ENCODE data around the gene SEZ6.

Gene SEZ6

GRCh38 chr17:29042679-29043538, 37.1 kb upstream of the SEZ6 start, which contains the start of gene PIPOX:
TSS of gene PIPOX (plus strand) at chr17:29043141. CDS start at chr17:29043226, 85 bp downstream.
- no peaks in the 10 kb centered on the region for H3K9me3 ChIP-seq (ENCODE audit: low read length)
- peaks cover 71% of the 10 kb centered on the region for H3K4me1 ChIP-seq (ENCODE audit: insufficient read depth, low read length)
- H2AFZ ChIP-seq (ENCODE audit: low read depth, low read length) = peak within 1 kb of the TSS; percentile 18
- no peaks in the 10 kb centered on the region for H3K27me3 ChIP-seq (ENCODE audit: insufficient read depth, low read length)
- no peaks in the 10 kb centered on the region for H3K36me3 ChIP-seq (ENCODE audit: insufficient read depth, low read length)
- H3K4me3 ChIP-seq (ENCODE audit: low read length) = peak within 1 kb of the TSS; percentile 11

GRCh38 chr17:29042026-29042678, 36.3 kb upstream of the SEZ6 start:
- H3K4me3 ChIP-seq (ENCODE audit: low read length) = no peak overlapping the region
- H3K27me3 ChIP-seq (ENCODE audit: insufficient read depth, low read length) = no peaks in the 10 kb centered on the region
- H3K9me3 ChIP-seq (ENCODE audit: low read length) = no peaks in the 10 kb centered on the region
- no peak overlapping the region for H2AFZ ChIP-seq (ENCODE audit: low read depth, low read length)
- H3K36me3 ChIP-seq (ENCODE audit: insufficient read depth, low read length) = no peaks in the 10 kb centered on the region
- H3K4me1 ChIP-seq (ENCODE audit: insufficient read depth, low read length) = peaks cover 74% of the 10 kb centered on the region

- Histone ChIP-seq H3K36me3 (ENCODE audit: insufficient read depth, low read length) (no peaks in the 10 kb centered on the region), H3K4me1 (ENCODE audit: insufficient read depth, low read length) (peaks cover 73% of the 10 kb centered on the region)
Observed at GRCh38 chr17:29041571-29041970, 35.7 kb upstream of the SEZ6 start.

GRCh38 chr17:29041091-29041490, 35.3 kb upstream of the SEZ6 start:
- no peaks in the 10 kb centered on the region for H3K36me3 ChIP-seq (ENCODE audit: insufficient read depth, low read length)
- no peak overlapping the region for H3K4me3 ChIP-seq (ENCODE audit: low read length)
- H3K9me3 ChIP-seq (ENCODE audit: low read length) = no peaks in the 10 kb centered on the region
- no peak overlapping the region for H2AFZ ChIP-seq (ENCODE audit: low read depth, low read length)
- peaks cover 69% of the 10 kb centered on the region for H3K4me1 ChIP-seq (ENCODE audit: insufficient read depth, low read length)
- no peaks in the 10 kb centered on the region for H3K27me3 ChIP-seq (ENCODE audit: insufficient read depth, low read length)

More at GRCh38 chr17:29041571-29041970, 35.7 kb upstream of the SEZ6 start:
- H3K27me3 ChIP-seq (ENCODE audit: insufficient read depth, low read length) = no peaks in the 10 kb centered on the region
- H3K9me3 ChIP-seq (ENCODE audit: low read length) = no peaks in the 10 kb centered on the region
- no peak overlapping the region for H3K4me3 ChIP-seq (ENCODE audit: low read length)
- H2AFZ ChIP-seq (ENCODE audit: low read depth, low read length) = no peak overlapping the region

- H3K9me3 ChIP-seq (ENCODE audit: low read length) = peaks cover 3% of the 10 kb centered on the region
- no peak overlapping the region for H3K4me3 ChIP-seq (ENCODE audit: low read length)
- peaks cover 63% of the 10 kb centered on the region for H3K4me1 ChIP-seq (ENCODE audit: insufficient read depth, low read length)
- H2AFZ ChIP-seq (ENCODE audit: low read depth, low read length) = no peak overlapping the region
- H3K36me3 ChIP-seq (ENCODE audit: insufficient read depth, low read length) = no peaks in the 10 kb centered on the region
- H3K27me3 ChIP-seq (ENCODE audit: insufficient read depth, low read length) = no peaks in the 10 kb centered on the region
Observed at GRCh38 chr17:29039764-29040598, 34.1 kb upstream of the SEZ6 start.

- Histone ChIP-seq H3K36me3 (ENCODE audit: insufficient read depth, low read length) (no peaks in the 10 kb centered on the region), H3K27me3 (ENCODE audit: insufficient read depth, low read length) (no peaks in the 10 kb centered on the region), H2AFZ (ENCODE audit: low read depth, low read length) (peak overlapping the region; percentile 42), H3K4me1 (ENCODE audit: insufficient read depth, low read length) (peaks cover 53% of the 10 kb centered on the region), H3K4me3 (ENCODE audit: low read length) (peak overlapping the region; percentile 32), H3K9me3 (ENCODE audit: low read length) (peaks cover 7% of the 10 kb centered on the region)
Observed at GRCh38 chr17:29038085-29038795, 32.4 kb upstream of the SEZ6 start.

- Histone ChIP-seq H3K4me1 (ENCODE audit: insufficient read depth, low read length) (peaks cover 50% of the 10 kb centered on the region), H3K9me3 (ENCODE audit: low read length) (peaks cover 7% of the 10 kb centered on the region), H3K36me3 (ENCODE audit: insufficient read depth, low read length) (no peaks in the 10 kb centered on the region), H3K27me3 (ENCODE audit: insufficient read depth, low read length) (no peaks in the 10 kb centered on the region), H2AFZ (ENCODE audit: low read depth, low read length) (peak overlapping the region; percentile 42), H3K4me3 (ENCODE audit: low read length) (peak overlapping the region; percentile 32)
Observed at GRCh38 chr17:29037739-29038084, 31.9 kb upstream of the SEZ6 start.

- H3K4me1 ChIP-seq (ENCODE audit: insufficient read depth, low read length) = peaks cover 49% of the 10 kb centered on the region
- no peaks in the 10 kb centered on the region for H3K27me3 ChIP-seq (ENCODE audit: insufficient read depth, low read length)
- H3K9me3 ChIP-seq (ENCODE audit: low read length) = peaks cover 7% of the 10 kb centered on the region
- H3K4me3 ChIP-seq (ENCODE audit: low read length) = no peak overlapping the region
- no peaks in the 10 kb centered on the region for H3K36me3 ChIP-seq (ENCODE audit: insufficient read depth, low read length)
- no peak overlapping the region for H2AFZ ChIP-seq (ENCODE audit: low read depth, low read length)
Observed at GRCh38 chr17:29036584-29036983, 30.8 kb upstream of the SEZ6 start.

GRCh38 chr17:29034510-29034909, 28.7 kb upstream of the SEZ6 start:
- Histone ChIP-seq H3K9me3 (ENCODE audit: low read length) (peaks cover 7% of the 10 kb centered on the region), H3K4me3 (ENCODE audit: low read length) (no peak overlapping the region), H3K36me3 (ENCODE audit: insufficient read depth, low read length) (no peaks in the 10 kb centered on the region), H3K27me3 (ENCODE audit: insufficient read depth, low read length) (no peaks in the 10 kb centered on the region), H2AFZ (ENCODE audit: low read depth, low read length) (no peak overlapping the region), H3K4me1 (ENCODE audit: insufficient read depth, low read length) (peaks cover 37% of the 10 kb centered on the region)

- H3K4me3 ChIP-seq (ENCODE audit: low read length) = no peak overlapping the region
- no peak overlapping the region for H2AFZ ChIP-seq (ENCODE audit: low read depth, low read length)
- no peaks in the 10 kb centered on the region for H3K36me3 ChIP-seq (ENCODE audit: insufficient read depth, low read length)
- no peaks in the 10 kb centered on the region for H3K27me3 ChIP-seq (ENCODE audit: insufficient read depth, low read length)
- H3K9me3 ChIP-seq (ENCODE audit: low read length) = peaks cover 7% of the 10 kb centered on the region
- peaks cover 23% of the 10 kb centered on the region for H3K4me1 ChIP-seq (ENCODE audit: insufficient read depth, low read length)
Observed at GRCh38 chr17:29032857-29033197, 27.0 kb upstream of the SEZ6 start.

GRCh38 chr17:29032013-29032856, 26.4 kb upstream of the SEZ6 start:
- peaks cover 21% of the 10 kb centered on the region for H3K4me1 ChIP-seq (ENCODE audit: insufficient read depth, low read length)
- H3K36me3 ChIP-seq (ENCODE audit: insufficient read depth, low read length) = no peaks in the 10 kb centered on the region
- H2AFZ ChIP-seq (ENCODE audit: low read depth, low read length) = no peak overlapping the region
- H3K9me3 ChIP-seq (ENCODE audit: low read length) = peaks cover 7% of the 10 kb centered on the region
- H3K27me3 ChIP-seq (ENCODE audit: insufficient read depth, low read length) = no peaks in the 10 kb centered on the region
- no peak overlapping the region for H3K4me3 ChIP-seq (ENCODE audit: low read length)

- Histone ChIP-seq H3K36me3 (ENCODE audit: insufficient read depth, low read length) (no peaks in the 10 kb centered on the region), H3K9me3 (ENCODE audit: low read length) (peaks cover 7% of the 10 kb centered on the region), H3K4me1 (ENCODE audit: insufficient read depth, low read length) (peaks cover 18% of the 10 kb centered on the region), H3K4me3 (ENCODE audit: low read length) (no peak overlapping the region), H2AFZ (ENCODE audit: low read depth, low read length) (no peak overlapping the region), H3K27me3 (ENCODE audit: insufficient read depth, low read length) (no peaks in the 10 kb centered on the region)
Observed at GRCh38 chr17:29031488-29031887, 25.7 kb upstream of the SEZ6 start.

All from neuron (in vitro differentiated cells).